ENCODE measurements around the gene NT5DC4. TPM values are rescaled to one million over a fixed set of nuclear protein-coding genes. Genes with fewer than 3 reads are reported as not detected.

The NT5DC4 gene
- total and polyA plus RNA-seq, 2 experiments from 2014 or later = not detected

- H3K79me2 ChIP-seq (ENCODE audit: insufficient read depth) = no peaks in the 10 kb centered on the region
- peaks cover 13% of the 10 kb centered on the region for H3F3A ChIP-seq (ENCODE audit: insufficient read depth)
- TF ChIP-seq EZH2 (IDR thresholded peaks at IDR 0.05; ENCODE audit: insufficient read depth, poor library complexity, severe bottlenecking) = no peak
- TF ChIP-seq EZH2phosphoT487 (IDR thresholded peaks at IDR 0.05; ENCODE audit: insufficient read depth, low read depth) = no peak
- 86 to 90% methylated on average over 14 of the region's 14 CpGs for WGBS, 2 experiments (ENCODE audit: low coverage in 1 of 2, low lambda C conversion rate in 2 of 2, missing lambda C conversion rate in 2 of 2)
- in situ Hi-C loops (cut with MboI) = no loop called here
- no peak overlapping the region for H3K4me2 ChIP-seq (ENCODE audit: unreplicated experiment)
- DNase-seq = peak; percentile 36
- H3K9me2 ChIP-seq (ENCODE audit: insufficient read depth) = no peaks in the 10 kb centered on the region
- no peak overlapping the region for H2AFZ ChIP-seq
- no peak overlapping the region for H3K4me3 ChIP-seq
- no peaks in the 10 kb centered on the region for H3K36me3 ChIP-seq (ENCODE audit: low read depth)
- H4K20me1 ChIP-seq (ENCODE audit: insufficient read depth) = no peaks in the 10 kb centered on the region
- H3K9ac ChIP-seq = no peak overlapping the region
- peaks cover 22% of the 10 kb centered on the region for H3K4me1 ChIP-seq (ENCODE audit: insufficient read depth)
- no peak overlapping the region for H3K27ac ChIP-seq
- no peaks in the 10 kb centered on the region for H3K9me3 ChIP-seq (ENCODE audit: low read depth)
- no peaks in the 10 kb centered on the region for H3K27me3 ChIP-seq (replicated peaks; ENCODE audit: insufficient read depth)
Measured at GRCh38 chr2:112688086-112688880, 32.5 kb upstream of the NT5DC4 start.

- peak; percentile 82 for DNase-seq
- Histone ChIP-seq H2AFZ (peak overlapping the region; percentile 51), H3K4me2 (ENCODE audit: unreplicated experiment) (no peak overlapping the region), H3K9ac (peak overlapping the region; percentile 22), H3K9me2 (ENCODE audit: insufficient read depth) (no peaks in the 10 kb centered on the region), H3K27ac (peak overlapping the region; percentile 89), H3K4me3 (no peak overlapping the region), H4K20me1 (ENCODE audit: insufficient read depth) (no peaks in the 10 kb centered on the region), H3K9me3 (ENCODE audit: low read depth) (no peaks in the 10 kb centered on the region), H3K36me3 (ENCODE audit: low read depth) (no peaks in the 10 kb centered on the region), H3F3A (ENCODE audit: insufficient read depth) (peaks cover 13% of the 10 kb centered on the region), H3K27me3 (replicated peaks; ENCODE audit: insufficient read depth) (no peaks in the 10 kb centered on the region), H3K79me2 (ENCODE audit: insufficient read depth) (no peaks in the 10 kb centered on the region), H3K4me1 (ENCODE audit: insufficient read depth) (peaks cover 24% of the 10 kb centered on the region)
- WGBS, 2 experiments (ENCODE audit: low coverage in 1 of 2, low lambda C conversion rate in 2 of 2, missing lambda C conversion rate in 2 of 2) = 30 to 33% methylated on average over 9 of the region's 9 CpGs
- in situ Hi-C loops (cut with MboI) = no loop called here
- TF ChIP-seq EZH2phosphoT487 (IDR thresholded peaks at IDR 0.05; ENCODE audit: insufficient read depth, low read depth) = no peak
- TF ChIP-seq EZH2 (IDR thresholded peaks at IDR 0.05; ENCODE audit: insufficient read depth, poor library complexity, severe bottlenecking) = no peak
Measured at GRCh38 chr2:112690853-112691401, 29.9 kb upstream of the NT5DC4 start.

DNA sequence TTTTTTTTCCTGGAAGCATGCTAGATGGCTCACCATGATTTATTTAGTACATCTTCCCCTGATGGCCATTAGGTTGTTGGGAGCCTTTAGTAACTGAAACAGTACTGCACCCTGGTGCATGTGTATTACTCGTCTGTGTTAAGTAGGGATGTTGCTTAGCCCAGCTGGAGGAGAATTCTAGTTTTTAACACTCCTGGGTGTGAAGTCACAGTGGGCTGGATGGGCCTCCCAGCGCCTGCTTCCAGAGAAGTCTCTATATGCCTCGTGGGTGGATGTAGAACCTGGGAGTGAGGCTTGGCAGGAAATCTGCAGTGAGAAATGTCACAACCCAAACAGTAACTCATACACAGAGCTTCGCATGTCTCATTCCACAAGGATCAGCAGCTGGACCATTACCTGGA lies 28.9 kb upstream of the NT5DC4 start:
- peak; percentile 53 for DNase-seq

DNA sequence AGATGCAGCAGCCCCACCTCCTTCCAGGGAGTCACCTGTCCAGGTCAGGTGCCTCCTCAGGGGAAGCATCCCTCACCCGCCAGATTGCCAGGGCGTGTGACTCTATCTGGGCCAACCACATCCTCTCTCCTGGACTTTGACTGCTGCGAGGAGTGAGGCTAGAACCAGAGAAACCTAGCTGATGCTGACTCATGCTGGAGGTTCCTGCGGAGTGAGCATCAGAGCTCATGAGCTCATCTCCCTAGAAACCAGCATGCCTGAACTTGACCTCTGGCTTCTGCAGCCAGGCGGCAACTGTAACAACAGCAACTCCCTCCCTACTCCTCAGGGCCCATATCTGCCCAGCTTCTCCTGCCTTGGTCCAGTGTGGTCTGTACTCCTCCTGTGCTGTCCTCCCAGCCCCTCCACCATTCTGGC lies 28.3 kb upstream of the NT5DC4 start:
- Histone ChIP-seq H3K27me3 (replicated peaks; ENCODE audit: insufficient read depth) (no peaks in the 10 kb centered on the region), H3K9ac (peak overlapping the region; percentile 74), H3K4me1 (ENCODE audit: insufficient read depth) (peaks cover 24% of the 10 kb centered on the region), H3F3A (ENCODE audit: insufficient read depth) (peaks cover 13% of the 10 kb centered on the region), H3K9me2 (ENCODE audit: insufficient read depth) (no peaks in the 10 kb centered on the region), H3K4me2 (ENCODE audit: unreplicated experiment) (peak overlapping the region; percentile 48), H3K9me3 (ENCODE audit: low read depth) (no peaks in the 10 kb centered on the region), H3K79me2 (ENCODE audit: insufficient read depth) (no peaks in the 10 kb centered on the region), H4K20me1 (ENCODE audit: insufficient read depth) (no peaks in the 10 kb centered on the region), H3K4me3 (no peak overlapping the region), H3K36me3 (ENCODE audit: low read depth) (no peaks in the 10 kb centered on the region), H3K27ac (peak overlapping the region; percentile 89), H2AFZ (peak overlapping the region; percentile 41)
- in situ Hi-C loops (cut with MboI) = no loop called here
- DNase-seq = peak; percentile 97
- WGBS, 2 experiments (ENCODE audit: low coverage in 1 of 2, low lambda C conversion rate in 2 of 2, missing lambda C conversion rate in 2 of 2) = 2 to 3% methylated on average over 5 of the region's 5 CpGs
- TF ChIP-seq EZH2 (IDR thresholded peaks at IDR 0.05; ENCODE audit: insufficient read depth, poor library complexity, severe bottlenecking) = no peak
- no peak for TF ChIP-seq EZH2phosphoT487 (IDR thresholded peaks at IDR 0.05; ENCODE audit: insufficient read depth, low read depth)

More for the DNA sequence above, 28.9 kb upstream of the NT5DC4 start:
- Histone ChIP-seq H3K4me2 (ENCODE audit: unreplicated experiment) (peak overlapping the region; percentile 38), H3K9me2 (ENCODE audit: insufficient read depth) (no peaks in the 10 kb centered on the region), H3K27me3 (replicated peaks; ENCODE audit: insufficient read depth) (no peaks in the 10 kb centered on the region), H3K4me3 (no peak overlapping the region), H4K20me1 (ENCODE audit: insufficient read depth) (no peaks in the 10 kb centered on the region), H3K4me1 (ENCODE audit: insufficient read depth) (peaks cover 24% of the 10 kb centered on the region), H3K79me2 (ENCODE audit: insufficient read depth) (no peaks in the 10 kb centered on the region), H2AFZ (no peak overlapping the region), H3K36me3 (ENCODE audit: low read depth) (no peaks in the 10 kb centered on the region), H3K9me3 (ENCODE audit: low read depth) (no peaks in the 10 kb centered on the region), H3F3A (ENCODE audit: insufficient read depth) (peaks cover 13% of the 10 kb centered on the region), H3K27ac (peak overlapping the region; percentile 89), H3K9ac (peak overlapping the region; percentile 74)
- WGBS, 2 experiments (ENCODE audit: low coverage in 1 of 2, low lambda C conversion rate in 2 of 2, missing lambda C conversion rate in 2 of 2) = 40 to 52% methylated on average over 4 of the region's 4 CpGs
- TF ChIP-seq EZH2 (IDR thresholded peaks at IDR 0.05; ENCODE audit: insufficient read depth, poor library complexity, severe bottlenecking) (no peak), EZH2phosphoT487 (IDR thresholded peaks at IDR 0.05; ENCODE audit: insufficient read depth, low read depth) (no peak)
- in situ Hi-C loops (cut with MboI) = no loop called here

Data from GM23248 (cell line).